ENCODE measurements around the gene MAJIN.
A peak's percentile ranks its signal among the peaks of the same experiment; 100 is the strongest.

MAJIN gene

DNA sequence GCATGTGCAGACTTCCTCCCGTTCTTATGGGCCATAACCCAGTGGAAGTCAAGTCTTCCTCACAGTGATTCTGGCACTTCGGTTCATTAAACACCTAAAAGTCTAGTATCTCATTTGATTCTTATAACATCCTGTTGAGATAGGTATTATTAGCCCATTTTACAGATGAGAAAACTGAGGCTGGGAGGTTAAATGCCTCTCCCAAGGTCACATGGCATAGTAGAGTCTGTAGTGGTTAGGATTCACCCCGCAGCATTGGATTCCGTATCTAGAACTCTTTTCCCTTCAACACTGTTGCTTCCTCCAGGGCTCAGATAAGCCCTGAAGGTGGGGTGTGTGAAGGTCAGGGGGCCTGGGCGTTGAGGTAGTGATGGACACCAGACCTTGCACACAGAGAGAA is 39.6 kb downstream of the MAJIN start:
- no peak for DNase-seq (ENCODE audit: low read depth)

- no peak for DNase-seq (ENCODE audit: low read depth)
Observed at GRCh38 chr11:64931290-64931689, 40.6 kb downstream of the MAJIN start.

DNA sequence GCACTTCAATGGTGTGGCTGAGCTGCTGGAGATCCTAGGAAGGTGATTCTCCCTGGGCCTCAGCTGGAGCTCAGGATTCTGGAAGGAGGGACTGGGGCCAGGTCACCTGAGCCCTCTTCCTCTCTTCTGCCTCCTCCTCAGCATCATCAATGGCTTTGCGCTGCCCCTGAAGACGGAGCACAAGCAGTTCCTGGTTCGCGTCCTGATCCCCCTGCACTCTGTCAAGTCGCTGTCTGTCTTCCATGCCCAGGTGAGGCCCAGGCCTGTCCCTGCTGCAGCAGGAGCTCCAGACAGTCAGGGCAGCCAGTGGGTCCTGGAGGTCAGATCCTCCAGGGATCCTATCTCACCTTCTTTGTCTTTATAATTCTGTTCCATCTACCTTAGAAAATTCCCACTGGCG is 41.6 kb downstream of the MAJIN start:
- no peak for DNase-seq (ENCODE audit: low read depth)

GRCh38 chr11:64929625-64930024 is 42.3 kb downstream of the MAJIN start:
- DNase-seq (ENCODE audit: low read depth), result no peak

DNA sequence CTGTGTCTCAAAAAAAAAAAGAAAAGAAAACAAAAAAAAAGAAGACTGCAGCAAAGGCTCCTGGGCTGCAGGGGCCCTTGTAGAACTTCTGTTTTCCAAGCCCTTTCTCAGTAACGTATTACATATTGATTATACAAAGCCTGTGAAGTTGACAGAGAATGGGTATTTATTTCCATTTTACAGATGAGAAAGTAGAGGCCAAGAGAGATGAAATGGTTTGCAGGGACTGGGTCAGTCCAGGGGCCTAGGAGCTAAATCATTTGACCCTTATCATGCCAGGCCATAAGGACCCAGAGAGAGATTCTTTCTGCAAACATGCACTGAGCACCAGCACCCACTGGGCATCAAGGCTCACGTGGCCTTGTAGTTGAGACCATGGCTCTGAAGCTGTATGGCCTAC is 43.0 kb downstream of the MAJIN start:
- no peak for DNase-seq (ENCODE audit: low read depth)

DNA sequence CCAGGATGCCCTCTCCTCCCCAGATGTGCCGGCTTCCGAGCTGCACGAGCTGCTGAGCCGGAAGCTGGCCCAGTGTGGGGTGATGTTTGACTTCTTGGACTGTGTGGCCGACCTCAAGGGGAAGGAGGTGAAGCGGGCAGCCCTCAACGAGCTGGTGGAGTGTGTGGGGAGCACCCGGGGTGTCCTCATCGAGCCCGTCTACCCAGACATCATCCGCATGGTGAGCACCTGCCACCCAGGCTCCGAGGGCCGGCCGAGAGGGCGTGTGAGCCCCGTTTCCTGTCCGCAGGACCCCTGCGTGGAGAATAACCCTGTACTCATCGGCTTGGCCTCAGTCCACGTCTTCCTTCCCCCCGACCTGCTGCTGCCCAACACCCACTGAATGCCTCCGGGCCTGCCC is 45.2 kb downstream of the MAJIN start:
- no peak for DNase-seq (ENCODE audit: low read depth)

GRCh38 chr11:64925536-64926436 is 46.1 kb downstream of the MAJIN start:
- no peak for DNase-seq (ENCODE audit: low read depth)

DNA sequence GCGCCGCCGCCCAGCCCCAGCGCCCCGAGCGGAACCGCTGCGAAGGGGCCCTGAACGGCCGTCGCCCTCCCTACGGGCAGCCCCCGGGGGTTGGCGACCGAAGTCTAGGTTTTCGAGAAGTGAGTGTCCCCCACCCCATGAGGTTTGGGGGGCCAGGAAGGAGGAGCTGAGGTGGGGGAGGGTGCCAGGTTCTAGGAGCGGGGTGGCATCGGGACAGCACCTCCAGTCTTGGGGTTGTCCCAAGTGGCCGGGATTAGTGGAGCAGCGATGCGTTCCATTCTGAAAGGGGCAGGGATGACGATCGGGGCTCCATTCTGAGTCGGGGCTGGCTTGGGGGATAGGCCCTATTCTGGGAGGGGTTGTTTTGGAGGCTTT is 47.0 kb downstream of the MAJIN start:
- no peak for DNase-seq (ENCODE audit: low read depth)

DNA sequence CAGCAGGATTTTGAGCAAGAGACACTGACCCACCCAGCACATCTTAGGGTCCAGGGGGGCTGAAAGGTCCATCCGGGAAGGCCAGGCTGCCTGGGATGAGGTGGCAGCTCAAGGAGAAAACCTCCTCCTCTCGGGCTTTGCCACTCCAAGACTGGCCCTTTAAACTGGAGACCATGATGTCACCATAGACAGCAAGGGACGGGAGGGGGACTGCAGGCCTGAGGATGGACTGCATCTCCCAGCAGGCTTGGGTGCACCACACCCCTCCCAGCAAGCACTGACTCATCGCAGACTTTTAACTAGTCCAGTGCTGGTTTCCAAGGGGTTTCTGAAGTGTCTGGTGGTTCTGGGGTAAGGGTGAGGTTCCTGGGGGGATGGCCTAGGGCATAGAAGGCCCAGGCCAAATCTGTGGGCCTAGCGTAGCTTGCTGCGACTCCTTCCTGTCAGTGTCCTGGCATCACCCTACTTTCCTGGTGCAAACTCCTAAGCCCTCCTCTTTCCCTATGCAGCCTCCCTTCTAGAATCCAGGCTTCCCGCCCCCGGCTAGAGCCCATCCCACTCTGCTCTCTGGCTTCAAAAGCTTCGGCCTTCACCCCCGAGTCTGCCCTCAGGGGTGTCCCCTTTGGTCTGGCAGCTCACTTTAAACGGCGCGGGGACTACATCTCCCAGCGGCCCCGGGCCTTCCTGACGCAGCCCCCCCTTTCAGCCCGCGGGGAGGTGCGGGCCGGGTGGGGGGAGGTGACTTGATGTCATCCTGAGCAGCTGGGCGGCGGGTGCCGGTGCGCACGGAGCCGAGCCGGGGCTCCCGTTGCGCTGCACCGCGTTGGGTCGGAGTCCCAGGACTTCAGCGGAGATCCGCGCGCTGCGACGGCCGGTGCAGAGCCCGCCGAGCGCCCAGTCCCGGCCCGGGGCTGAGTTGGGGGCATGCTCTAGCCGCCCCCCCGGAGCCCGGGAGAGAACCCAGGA is 47.7 kb downstream of the MAJIN start, which contains the start of gene PPP2R5B:
PPP2R5B (plus strand) TSS at position 746 of the 966 bp plus-strand sequence. CDS start 1,046 bp downstream, outside the sequence.
- DNase-seq (ENCODE audit: low read depth), result peak; percentile 93

- no peak for DNase-seq (ENCODE audit: low read depth)
Observed at GRCh38 chr11:64923151-64923661, 48.7 kb downstream of the MAJIN start.

DNA sequence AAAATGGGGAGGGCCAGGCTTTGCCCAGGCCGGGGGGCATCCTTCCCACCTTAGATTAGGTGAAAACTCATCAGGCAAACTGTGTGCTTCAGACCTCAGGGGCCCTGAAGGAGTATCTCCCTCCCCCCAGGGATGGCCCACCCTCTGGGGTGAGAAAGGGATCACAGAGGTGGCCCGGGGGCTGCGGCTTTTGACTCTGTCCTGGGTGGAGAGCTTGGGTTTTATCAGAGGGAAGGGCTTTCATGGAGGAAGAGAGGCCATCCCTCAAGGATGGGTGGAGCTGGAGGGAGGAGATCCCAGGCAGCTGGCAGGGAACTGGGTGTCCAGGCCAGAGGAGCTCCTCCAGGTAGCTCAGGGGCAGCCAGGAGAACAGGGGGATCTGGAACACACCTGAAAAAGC is 50.5 kb downstream of the MAJIN start:
- no peak for DNase-seq (ENCODE audit: low read depth)

- no peak for DNase-seq (ENCODE audit: low read depth)
Observed at GRCh38 chr11:64920124-64920523, 51.8 kb downstream of the MAJIN start.

DNA sequence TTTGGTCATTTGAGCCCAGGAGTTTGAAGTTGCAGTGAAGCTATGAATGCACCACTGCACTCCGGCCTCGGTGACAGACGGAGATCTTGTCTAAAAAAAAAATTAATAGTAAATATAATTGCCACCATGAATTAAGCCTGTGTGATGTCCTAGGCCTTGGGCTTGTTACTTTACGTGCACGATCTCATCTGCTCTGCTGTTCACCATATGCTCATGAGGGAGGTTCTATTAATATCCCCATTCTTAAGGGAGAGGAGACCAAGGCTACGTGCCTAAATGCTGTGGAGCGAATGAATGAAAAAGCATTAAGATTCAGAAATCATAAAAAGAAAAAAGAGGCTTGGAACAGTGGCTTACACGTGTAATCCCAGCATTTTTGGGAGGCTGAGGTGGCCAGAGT is 52.3 kb downstream of the MAJIN start:
- no peak for DNase-seq (ENCODE audit: low read depth)

- DNase-seq (ENCODE audit: low read depth), result peak; percentile 55
Observed at GRCh38 chr11:64918017-64918416, 53.9 kb downstream of the MAJIN start.

DNA sequence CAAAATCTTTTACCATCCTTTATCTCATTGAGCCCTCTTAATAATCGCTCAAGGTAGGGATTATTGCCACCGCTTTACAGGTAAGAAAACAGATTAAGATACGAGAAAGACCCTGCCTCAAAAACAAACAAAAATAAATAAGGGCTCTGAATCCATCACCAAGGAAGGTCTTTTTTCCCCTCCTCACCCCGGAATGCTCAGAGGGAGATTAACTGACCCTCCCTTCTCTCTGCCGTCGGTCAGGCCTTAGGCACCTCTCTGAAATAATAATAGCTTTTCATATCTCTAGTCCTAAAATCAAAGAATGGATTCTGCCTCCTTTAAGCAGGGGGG is 54.3 kb downstream of the MAJIN start:
- no peak for DNase-seq (ENCODE audit: low read depth)

GRCh38 chr11:64916775-64917662 is 54.9 kb downstream of the MAJIN start, which contains the start of gene ATG2A:
TSS of gene ATG2A (minus strand) at chr11:64917209. CDS start at chr11:64917135, 74 bp downstream.
- DNase-seq (ENCODE audit: low read depth), result peak; percentile 100

DNA sequence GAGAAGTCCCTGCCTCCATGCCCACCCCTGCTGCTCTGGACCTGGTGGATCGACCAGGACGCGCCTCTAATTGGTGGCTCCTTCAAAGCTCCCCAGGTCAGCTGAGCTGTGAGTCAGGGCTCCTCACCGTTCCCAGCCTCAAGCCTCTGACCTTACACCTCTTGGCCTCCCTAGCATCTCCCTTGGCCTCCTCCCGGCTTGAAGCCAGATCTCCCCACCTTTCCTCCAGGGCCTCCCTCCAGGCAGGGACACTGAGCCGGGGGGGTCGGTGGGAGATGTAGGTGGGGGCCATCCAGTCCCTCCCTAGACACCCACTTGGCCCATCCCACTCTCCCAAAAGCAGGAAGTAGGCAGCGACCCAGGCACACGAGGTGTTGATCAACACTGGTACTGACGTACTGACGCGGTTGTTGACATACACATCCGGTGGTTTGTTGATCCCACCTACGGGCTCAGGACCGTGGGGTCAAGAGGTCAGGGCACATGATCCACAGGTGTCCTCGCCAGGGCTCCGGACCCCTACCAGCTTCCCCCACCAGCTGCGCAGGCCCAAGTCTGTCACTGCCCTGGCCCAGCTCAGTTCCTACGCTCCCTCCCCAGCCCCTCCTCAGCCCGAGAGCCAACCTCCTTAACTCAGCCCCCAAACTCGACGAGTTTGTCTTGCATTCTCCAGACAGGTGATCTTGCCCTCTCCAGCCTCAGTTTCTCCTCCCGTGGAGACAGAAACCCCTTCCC is 55.7 kb downstream of the MAJIN start:
- DNase-seq (ENCODE audit: low read depth), result peak; percentile 70

DNA sequence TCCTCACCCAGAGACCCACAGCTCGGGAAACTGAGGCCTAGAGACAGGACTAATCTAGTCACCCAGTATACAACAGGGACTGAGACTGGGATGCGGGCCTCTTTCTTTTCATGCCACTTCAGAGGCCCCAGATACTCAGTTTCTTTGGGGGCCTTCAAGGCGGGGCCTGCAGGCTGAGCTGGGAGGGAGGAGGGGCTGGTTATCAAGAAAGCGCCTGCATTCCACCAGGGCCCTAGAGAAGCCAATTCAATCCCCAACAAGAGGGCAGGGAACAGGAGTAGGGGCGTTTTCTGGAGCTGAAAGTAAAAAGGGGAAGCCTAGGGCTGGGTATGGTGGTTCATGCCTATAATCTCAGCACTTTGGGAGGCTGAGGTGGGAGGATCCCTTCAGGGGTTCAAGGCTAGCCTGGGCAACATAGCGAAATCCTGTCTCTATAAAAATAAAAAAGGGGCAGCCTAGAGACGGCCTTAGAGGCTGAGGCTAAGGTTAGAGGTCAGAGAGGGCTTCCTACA is 56.5 kb downstream of the MAJIN start:
- DNase-seq (ENCODE audit: low read depth), result no peak

- no peak for DNase-seq (ENCODE audit: low read depth)
Observed at GRCh38 chr11:64914123-64914522, 57.8 kb downstream of the MAJIN start.

GRCh38 chr11:64913171-64913727 is 58.7 kb downstream of the MAJIN start:
- no peak for DNase-seq (ENCODE audit: low read depth)
